Endodermal cell (in vitro differentiated cells): Measurements from ENCODE around the gene CEP68. TPM values are rescaled to one million over a fixed set of nuclear protein-coding genes. Genes with fewer than 3 reads are reported as not detected.

Experiments used
- DNase-seq: peaks from one replicate; pipeline ENCODE4 v3.0.0-alpha.2; 2017
- H3K27ac ChIP-seq: 2 replicates; pipeline ENCODE4 v1.5.1; 2013; ENCODE audit warnings: mild to moderate bottlenecking, low read depth, low read length, moderate library complexity
- H3K27me3 ChIP-seq: 2 replicates; pipeline ENCODE4 v1.6.1; 2013; ENCODE audit warnings: mild to moderate bottlenecking, low read length, moderate library complexity; ENCODE audit not compliant: insufficient read depth, control insufficient read depth, poor library complexity, severe bottlenecking
- H3K36me3 ChIP-seq: 2 replicates; pipeline ENCODE4 v1.7.0; 2013; ENCODE audit warnings: mild to moderate bottlenecking, low read length, moderate library complexity; ENCODE audit not compliant: control insufficient read depth, insufficient read depth
- H3K4me1 ChIP-seq: one replicate; pipeline ENCODE4 v1.7.0; 2013; ENCODE audit warnings: low read length; ENCODE audit not compliant: control insufficient read depth, insufficient read depth
- H3K4me3 ChIP-seq: 2 replicates; pipeline ENCODE4 v1.5.1; 2013; ENCODE audit warnings: mild to moderate bottlenecking, low read length, moderate library complexity
- H3K9ac ChIP-seq: 2 replicates; pipeline ENCODE4 v1.6.1; 2013; ENCODE audit warnings: mild to moderate bottlenecking, low read length, moderate library complexity; ENCODE audit not compliant: poor library complexity, severe bottlenecking; ENCODE audit errors: extremely low read depth
- H3K9me3 ChIP-seq: 2 replicates; pipeline ENCODE4 v1.6.1; 2013; ENCODE audit warnings: mild to moderate bottlenecking, low read length, moderate library complexity; ENCODE audit not compliant: control insufficient read depth
- H3K27ac Mint-ChIP-seq: 2 replicates; pipeline ENCODE4 v1.8.0; 2020; ENCODE audit warnings: mixed read lengths
- H3K27me3 Mint-ChIP-seq: 2 replicates; pipeline ENCODE4 v1.8.0; 2021; ENCODE audit warnings: mild to moderate bottlenecking, mixed read lengths; ENCODE audit not compliant: insufficient read depth
- H3K36me3 Mint-ChIP-seq: 2 replicates; pipeline ENCODE4 v1.8.0; 2020; ENCODE audit warnings: low read depth, mixed read lengths
- H3K4me1 Mint-ChIP-seq: 2 replicates; pipeline ENCODE4 v1.8.0; 2020; ENCODE audit warnings: mixed read lengths
- H3K4me3 Mint-ChIP-seq: 2 replicates; pipeline ENCODE4 v1.8.0; 2020; ENCODE audit warnings: mild to moderate bottlenecking, moderate library complexity, mixed read lengths
- H3K9me3 Mint-ChIP-seq: 2 replicates; pipeline ENCODE4 v1.8.0; 2020; ENCODE audit warnings: mild to moderate bottlenecking, mixed read lengths
- WGBS, 2 experiments: methylation state at CpG; one replicate each; pipeline versions ENCODE4 v1.1.5 to v1.1.7; 2013; ENCODE audit warnings: missing lambda C conversion rate in 2 of 2, mixed read lengths in 1 of 2; ENCODE audit not compliant: insufficient coverage in 1 of 2, insufficient read length in 1 of 2; 5-methylcytosine and 5-hydroxymethylcytosine counted together
- total RNA-seq, 2 donors: library from RNA; stranded (reverse); fragmentation: NEBNext Ultra II Directional in 1 of 2; extraction: Animal tissue kit (Norgen Biotek cat#: 25700) in 1 of 2; gene quantifications; 2 replicates in 1 of 2; 3 replicates in 1 of 2; pipeline ENCODE4 v1.2.1, GENCODE V29; 2021
- TF ChIP-seq, protein P1 (sequence below): fragments of 200-600 bp; sonication (generic); conservative IDR thresholded peaks from 2 replicates; pipeline ENCODE4 v1.5.0; 2021; ENCODE audit warnings: antibody characterized with exemption, mild to moderate bottlenecking

Gene CEP68
- total RNA-seq, 2 donors from 2014 or later = 13.7 to 17.7 TPM

DNA sequence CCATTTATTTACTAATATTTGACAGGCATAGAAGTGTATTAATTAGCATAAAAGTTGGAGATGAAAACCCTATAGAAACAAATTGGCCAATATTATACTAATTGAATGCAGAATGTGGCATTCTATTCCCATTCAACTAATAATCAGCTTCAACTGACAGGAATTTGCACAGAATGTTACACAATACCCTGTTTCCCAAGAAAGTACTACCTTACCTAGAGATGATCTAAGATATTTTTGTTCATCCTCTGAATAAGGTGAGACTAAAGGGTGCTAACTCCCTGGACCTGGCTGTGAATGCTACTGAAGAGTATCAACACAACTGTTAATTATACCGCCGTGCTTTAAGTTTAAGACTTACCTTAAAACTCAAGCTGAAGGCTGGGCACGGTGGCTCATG lies 28.9 kb downstream of the CEP68 start:
- 100% methylated on average over 2 to 3 of the region's 3 CpGs for WGBS, 2 experiments
- no peak overlapping the region for H3K4me3 ChIP-seq

DNA sequence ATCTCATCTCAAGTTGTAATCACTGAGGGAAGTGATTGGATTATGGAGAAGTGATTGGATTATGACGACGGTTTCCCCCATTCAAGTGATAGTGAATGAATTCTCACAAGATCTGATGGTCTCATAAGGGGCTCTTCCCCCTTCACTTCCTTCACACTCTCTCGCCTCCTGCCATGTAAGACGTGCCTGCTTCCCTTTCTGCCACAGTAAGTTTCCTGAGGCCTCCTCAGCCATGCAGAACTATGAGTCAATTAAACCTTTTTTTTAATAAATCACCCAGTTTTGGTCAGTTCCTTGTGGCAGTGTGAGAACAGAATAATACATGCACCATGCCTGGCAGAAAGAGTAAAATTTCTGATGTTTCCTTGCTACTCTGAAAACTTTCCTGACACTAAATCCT lies 36.6 kb downstream of the CEP68 start:
- Histone ChIP-seq H3K9ac (no peak overlapping the region), H3K4me3 (no peak overlapping the region), H3K36me3 (peaks cover 93% of the 10 kb centered on the region), H3K4me1 (no peaks in the 10 kb centered on the region), H3K27ac (no peak overlapping the region), H3K27me3 (no peaks in the 10 kb centered on the region), H3K9me3 (peaks cover 4% of the 10 kb centered on the region)
- TF ChIP-seq, protein P1, sequence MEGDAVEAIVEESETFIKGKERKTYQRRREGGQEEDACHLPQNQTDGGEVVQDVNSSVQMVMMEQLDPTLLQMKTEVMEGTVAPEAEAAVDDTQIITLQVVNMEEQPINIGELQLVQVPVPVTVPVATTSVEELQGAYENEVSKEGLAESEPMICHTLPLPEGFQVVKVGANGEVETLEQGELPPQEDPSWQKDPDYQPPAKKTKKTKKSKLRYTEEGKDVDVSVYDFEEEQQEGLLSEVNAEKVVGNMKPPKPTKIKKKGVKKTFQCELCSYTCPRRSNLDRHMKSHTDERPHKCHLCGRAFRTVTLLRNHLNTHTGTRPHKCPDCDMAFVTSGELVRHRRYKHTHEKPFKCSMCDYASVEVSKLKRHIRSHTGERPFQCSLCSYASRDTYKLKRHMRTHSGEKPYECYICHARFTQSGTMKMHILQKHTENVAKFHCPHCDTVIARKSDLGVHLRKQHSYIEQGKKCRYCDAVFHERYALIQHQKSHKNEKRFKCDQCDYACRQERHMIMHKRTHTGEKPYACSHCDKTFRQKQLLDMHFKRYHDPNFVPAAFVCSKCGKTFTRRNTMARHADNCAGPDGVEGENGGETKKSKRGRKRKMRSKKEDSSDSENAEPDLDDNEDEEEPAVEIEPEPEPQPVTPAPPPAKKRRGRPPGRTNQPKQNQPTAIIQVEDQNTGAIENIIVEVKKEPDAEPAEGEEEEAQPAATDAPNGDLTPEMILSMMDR = no peak
- H3K27ac Mint-ChIP-seq = no peak overlapping the region
- H3K4me1 Mint-ChIP-seq = peaks cover 10% of the 10 kb centered on the region
- H3K4me3 Mint-ChIP-seq = no peak overlapping the region
- DNase-seq = no peak
- H3K36me3 Mint-ChIP-seq = peaks cover 74% of the 10 kb centered on the region
- no peaks in the 10 kb centered on the region for H3K27me3 Mint-ChIP-seq
- WGBS, 2 experiments = 85 to 88% methylated on average over 2 to 4 of the region's 4 CpGs
- H3K9me3 Mint-ChIP-seq = no peaks in the 10 kb centered on the region

More for the DNA sequence above, 28.9 kb downstream of the CEP68 start:
- H3K36me3 Mint-ChIP-seq = peaks cover 60% of the 10 kb centered on the region
- DNase-seq = no peak
- H3K9me3 Mint-ChIP-seq = no peaks in the 10 kb centered on the region
- Histone ChIP-seq H3K27me3 (no peaks in the 10 kb centered on the region), H3K27ac (no peak overlapping the region), H3K9me3 (no peaks in the 10 kb centered on the region), H3K4me1 (no peaks in the 10 kb centered on the region), H3K9ac (no peak overlapping the region), H3K36me3 (peaks cover 91% of the 10 kb centered on the region)
- TF ChIP-seq, protein P1 = no peak
- no peak overlapping the region for H3K4me3 Mint-ChIP-seq
- H3K27me3 Mint-ChIP-seq = no peaks in the 10 kb centered on the region
- no peaks in the 10 kb centered on the region for H3K4me1 Mint-ChIP-seq
- H3K27ac Mint-ChIP-seq = no peak overlapping the region

DNA sequence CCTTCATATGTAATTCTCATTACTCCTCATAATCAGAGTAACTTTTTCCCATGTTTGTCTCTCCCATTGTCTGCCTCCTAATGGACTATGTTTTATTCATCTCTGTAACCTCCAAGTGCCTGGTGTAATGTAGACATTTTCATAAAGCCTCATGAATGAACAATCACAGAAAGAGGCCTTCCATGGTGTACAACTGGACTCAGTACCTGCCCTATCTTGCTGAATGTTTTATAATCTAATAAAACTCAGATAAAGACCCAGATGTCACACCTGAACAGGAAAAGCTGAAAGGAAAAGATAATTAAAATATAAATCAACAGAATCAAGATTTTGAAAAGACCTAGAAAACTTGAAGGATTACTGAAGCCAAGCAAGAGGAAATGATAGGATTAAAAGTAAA lies 37.0 kb downstream of the CEP68 start:
- no peaks in the 10 kb centered on the region for H3K27me3 Mint-ChIP-seq

More for the DNA sequence above, 37.0 kb downstream of the CEP68 start:
- Mint-ChIP-seq H3K4me3 (no peak overlapping the region), H3K9me3 (no peaks in the 10 kb centered on the region), H3K4me1 (peaks cover 10% of the 10 kb centered on the region), H3K27ac (no peak overlapping the region), H3K36me3 (peaks cover 73% of the 10 kb centered on the region)
- H3K9ac ChIP-seq = no peak overlapping the region
- TF ChIP-seq, protein P1 = no peak
- no peaks in the 10 kb centered on the region for H3K4me1 ChIP-seq
- peaks cover 4% of the 10 kb centered on the region for H3K9me3 ChIP-seq
- H3K4me3 ChIP-seq = no peak overlapping the region
- no peaks in the 10 kb centered on the region for H3K27me3 ChIP-seq
- H3K36me3 ChIP-seq = peaks cover 92% of the 10 kb centered on the region
- DNase-seq = no peak
- no peak overlapping the region for H3K27ac ChIP-seq
